ENCODE results near the gene NAP1L1.

Gene NAP1L1

DNA sequence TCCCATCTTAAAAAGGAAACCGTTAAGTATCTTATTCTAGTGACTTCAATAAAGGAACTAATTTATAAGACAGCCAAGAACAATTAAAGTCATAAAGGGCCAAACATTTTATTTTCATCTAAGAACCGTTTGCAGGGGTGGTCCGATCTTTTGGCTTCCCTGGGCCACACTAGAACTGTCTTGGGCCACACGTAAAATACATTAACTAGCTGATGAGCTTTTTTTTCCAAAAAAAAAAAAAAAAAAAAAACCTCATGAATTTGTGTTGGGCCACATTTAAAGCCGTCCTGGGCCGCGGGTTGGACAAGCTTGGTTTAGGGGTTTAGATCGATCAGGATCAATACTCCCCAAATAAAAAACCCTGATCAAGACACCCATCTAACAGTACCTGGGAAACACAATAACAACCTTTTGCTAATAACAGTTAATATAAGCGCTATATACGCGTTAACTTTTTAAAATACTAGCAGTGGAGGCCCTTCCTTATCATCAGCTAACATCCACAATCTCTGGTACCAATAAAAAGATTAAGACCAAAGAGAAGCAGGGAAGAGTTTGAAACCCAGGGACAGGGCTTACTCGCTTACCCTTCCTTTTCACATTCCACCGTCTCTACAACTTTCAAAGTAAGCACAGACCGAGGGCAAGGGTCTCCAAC, 1.1 kb downstream of the NAP1L1 start:
- DNase-seq: no peak

DNA sequence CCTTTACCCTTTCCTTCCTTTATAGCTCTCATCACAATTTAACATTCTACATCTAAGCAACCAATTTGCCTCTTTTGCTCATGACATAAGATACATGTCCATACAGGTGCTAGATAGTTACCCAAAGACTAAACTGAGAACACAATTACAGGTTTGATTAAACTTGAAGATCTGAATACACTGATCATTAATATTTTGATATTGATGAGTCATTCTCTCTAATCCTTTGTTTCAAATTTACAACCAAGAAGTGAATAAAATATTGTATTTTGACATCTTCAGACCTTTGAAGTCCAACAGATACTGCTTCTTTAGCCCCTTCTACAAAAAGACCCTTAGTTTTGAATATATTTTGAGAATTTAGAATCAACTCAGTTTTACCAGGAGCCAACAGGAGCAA, 2.6 kb downstream of the NAP1L1 start:
- DNase-seq: no peak

DNA sequence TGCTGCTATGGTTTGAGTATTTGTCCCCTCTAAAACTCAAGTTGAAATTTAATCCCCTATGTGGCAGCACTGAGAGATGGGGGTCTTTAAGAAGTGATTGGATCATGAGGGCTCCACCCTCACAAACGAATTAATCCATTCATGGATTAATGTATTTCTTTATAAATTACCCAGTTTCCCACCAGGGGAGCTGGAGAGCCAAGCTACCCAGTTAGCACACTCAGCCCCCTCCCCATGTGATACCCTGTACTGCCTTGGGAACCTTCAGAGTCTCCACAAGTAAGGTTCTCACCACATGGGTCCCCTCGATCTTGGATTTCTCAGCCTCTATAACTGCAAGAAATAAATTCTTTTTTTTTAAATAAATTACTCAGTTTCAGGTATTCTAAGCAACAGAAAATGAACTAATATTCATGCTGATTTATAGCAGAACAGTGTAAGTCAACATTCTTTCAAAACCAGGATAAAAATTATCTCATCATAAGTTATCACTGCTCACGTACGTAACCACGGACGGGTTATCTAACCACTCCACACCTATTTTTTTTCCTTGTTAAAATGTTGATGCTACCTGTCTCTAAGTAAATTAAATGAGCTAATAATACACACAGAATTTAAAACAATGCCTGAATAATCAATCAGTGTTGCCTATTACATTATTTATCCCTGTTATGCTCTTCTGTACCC, 3.6 kb downstream of the NAP1L1 start:
- peak; percentile 19 for DNase-seq

DNA sequence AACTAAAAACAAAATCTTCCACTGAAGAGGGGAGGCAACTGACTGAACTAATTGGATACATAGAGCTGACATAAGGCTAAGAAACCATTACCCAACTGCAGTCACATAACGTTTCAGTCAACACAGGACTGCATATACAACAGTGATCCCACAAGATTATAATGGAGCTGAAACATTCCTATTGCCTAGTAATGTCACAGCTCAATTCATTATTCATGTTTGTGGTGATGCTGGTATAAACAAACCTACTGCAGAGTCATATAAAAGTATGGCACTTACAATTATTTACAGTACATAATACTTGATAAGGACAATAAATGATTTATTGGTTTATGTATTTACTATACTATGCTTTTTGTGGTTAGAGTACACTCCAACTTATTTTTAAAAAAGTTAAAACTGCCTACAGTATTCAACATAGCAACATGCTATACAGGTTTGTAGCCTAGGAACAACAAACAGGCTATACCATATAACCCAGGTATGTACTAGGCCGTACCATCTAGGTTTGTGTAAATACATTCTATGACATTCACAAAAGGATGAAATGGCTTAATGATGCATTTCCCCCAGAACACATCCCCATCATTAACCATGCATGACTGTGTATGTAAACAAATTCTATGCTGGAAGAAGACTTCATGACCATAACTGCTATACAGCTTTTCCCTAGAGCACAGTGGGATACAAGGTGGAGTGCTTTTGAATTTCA, 4.3 kb downstream of the NAP1L1 start:
- DNase-seq: no peak

DNA sequence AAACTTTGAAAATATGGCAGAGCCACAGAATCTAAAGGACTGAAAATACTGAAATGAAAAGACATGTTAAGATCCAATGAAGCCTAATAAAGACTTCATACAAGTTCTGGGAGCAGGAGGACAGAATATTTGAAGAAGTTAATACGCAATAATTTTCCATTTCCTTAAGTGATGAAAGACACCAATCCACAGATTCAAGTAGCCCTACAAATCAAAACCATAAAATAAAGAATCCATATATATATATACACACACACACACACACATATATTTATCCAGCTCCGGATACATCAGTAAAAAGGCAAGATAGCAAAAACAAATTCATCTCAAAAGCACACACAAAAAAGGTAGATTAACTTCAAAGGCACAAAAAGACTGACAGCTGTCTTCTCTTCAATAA, 5.7 kb downstream of the NAP1L1 start:
- no peak for DNase-seq

DNA sequence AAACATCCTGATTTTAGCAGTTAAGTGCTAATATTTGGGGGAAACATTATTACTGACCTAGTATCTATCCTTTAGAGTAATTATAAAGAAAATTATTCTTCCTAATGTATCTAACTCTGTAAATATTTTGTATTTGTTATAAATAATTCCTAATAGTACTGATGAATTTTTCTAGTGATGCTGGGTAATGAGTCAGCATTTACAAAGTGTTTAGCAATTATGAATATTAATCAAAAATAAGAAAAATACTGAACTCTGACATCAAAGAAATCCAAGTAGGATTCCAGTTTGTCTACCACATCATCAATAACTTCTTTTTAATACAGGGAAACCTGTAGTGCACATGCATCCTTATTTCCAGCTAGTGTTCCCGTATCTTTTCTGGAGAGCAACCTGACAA, 9.0 kb downstream of the NAP1L1 start:
- no peak for DNase-seq

DNA sequence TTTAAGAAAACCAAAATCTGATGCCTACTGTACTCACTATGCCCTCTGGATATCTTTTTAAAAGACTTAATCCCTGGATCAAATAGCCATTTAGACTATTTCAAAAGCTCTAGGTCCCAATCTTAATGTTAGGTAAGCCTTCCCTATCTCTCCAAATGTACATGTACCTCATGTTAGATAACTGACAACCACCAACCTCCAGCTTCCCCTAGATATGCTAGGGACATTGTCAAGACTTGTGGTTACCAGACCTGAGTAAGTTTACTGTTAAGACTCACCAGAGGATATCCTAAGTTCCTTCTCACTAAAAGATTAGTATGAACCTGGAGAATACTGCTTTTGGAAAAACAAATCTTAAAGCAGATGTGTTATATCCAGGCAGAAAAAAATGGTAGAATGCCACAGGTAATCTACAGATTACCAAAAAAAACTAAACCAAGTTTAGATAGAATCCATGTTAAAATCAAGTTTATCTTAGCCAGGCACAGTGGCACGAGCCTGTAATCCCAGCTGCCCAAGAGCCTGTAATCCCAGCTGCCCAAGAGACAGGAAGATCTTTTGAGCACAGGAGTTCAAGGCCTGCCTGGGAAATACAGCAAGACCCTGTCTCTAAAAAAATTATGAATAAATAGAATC, 9.7 kb downstream of the NAP1L1 start:
- no peak for DNase-seq

DNA sequence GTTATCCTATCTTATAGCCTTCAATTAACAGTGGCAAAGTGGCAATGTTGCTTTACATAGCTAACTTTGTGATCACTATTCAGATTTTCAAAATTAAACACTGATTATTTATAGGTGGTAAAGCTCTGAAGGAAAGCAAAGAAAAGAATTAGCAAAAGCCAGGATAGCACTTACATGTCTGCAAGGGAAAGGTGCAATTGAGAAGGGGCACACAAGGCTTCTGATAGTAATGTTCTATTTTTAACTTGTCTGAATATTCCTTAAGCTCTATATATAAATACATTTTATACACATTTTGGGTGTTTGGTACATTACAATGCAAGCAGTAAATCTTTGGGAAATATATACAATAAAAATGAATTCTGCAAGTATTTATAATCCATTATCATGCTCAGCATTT, 10.9 kb downstream of the NAP1L1 start:
- DNase-seq: no peak

DNA sequence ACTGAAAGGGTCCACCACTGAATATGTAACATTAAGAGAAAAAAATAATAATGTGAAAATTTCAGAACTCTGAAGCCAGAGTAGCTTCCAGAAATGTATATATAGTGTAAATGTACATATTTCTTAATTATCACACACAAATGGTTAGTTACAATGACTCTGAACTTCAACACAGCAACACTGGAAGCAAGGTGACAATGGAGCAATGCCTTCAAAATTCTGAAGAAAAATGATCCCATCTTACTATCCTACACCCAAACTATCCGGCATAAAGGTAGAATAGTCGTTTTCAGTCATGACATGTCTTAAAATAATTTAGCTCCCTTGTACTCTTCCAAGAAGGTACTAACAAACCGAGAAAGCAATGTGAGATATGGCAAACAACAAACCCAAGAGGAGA, 11.9 kb downstream of the NAP1L1 start:
- DNase-seq: no peak

DNA sequence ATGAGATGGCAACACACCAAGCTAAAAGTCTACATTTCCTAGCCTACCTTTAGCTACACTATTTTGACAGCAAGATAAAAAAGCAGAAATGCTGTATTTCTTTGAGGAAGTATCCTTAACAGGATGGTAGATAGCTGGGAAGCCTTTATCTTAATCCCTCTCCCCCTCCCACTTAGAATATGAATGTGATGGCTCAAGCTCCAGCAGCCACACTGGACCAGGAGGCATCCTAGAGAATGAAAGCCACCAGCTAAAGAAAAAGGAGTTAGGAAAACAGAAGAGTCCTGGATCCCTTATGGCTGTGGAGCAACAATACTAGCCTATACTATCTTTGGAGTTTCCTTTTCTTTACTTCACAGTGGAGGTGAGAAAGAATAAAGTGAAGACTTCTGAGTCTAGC, 15.1 kb downstream of the NAP1L1 start:
- no peak for DNase-seq

DNA sequence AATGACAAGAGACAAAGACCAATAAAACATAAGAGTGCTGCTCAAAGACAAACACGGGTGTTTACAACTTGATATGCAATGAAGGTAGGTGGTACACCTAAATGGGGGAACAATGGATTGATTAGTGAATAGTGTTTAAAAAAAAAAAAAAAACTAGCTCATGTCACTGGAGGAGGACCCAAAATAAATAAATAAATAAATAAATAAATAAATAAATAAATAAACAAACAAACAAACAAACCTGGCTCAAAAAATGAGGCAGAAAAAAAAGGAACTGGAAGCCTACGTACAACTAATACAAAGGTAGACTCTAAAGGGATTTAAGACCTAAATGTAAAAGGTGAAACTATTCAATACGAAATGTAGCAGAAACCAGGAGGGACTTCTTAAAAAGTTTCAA, 18.6 kb downstream of the NAP1L1 start:
- DNase-seq: no peak

DNA sequence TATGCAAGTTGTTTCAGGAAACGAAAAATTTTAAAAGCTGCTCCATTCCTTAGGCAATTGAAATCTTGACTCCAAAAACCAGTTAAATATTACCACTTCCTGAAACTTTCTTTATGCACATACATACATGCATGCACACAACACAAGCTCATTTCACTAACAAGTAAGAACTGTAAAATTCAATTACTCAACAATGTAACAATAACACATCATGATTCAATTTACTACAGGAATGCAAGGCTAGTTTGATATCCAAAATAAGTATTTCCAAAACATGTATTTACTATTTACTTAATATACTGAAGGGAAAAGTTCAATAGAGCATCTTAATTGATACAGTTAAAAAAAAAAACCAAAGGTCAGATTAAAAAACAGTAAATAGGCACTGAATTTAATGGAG, 19.6 kb downstream of the NAP1L1 start:
- DNase-seq: no peak

DNA sequence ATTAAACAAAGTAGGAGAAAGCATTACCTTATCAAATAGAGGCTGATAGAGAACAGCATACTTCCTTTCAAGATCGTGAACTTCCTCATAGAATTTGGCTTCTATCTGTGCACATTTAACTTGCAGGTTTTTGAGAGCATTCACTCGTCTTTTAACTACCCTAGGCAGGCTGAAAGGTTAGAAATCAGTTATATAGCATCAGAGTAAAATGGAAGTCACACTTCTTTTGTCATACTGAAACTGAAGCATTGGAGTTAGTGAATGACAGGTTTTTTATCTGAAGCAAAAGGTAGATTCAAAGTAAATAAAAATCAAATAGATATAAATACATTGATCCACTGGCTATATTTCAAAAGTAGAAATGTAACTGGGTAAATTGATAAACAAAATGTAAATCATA, 24.4 kb downstream of the NAP1L1 start:
- DNase-seq: no peak

DNA sequence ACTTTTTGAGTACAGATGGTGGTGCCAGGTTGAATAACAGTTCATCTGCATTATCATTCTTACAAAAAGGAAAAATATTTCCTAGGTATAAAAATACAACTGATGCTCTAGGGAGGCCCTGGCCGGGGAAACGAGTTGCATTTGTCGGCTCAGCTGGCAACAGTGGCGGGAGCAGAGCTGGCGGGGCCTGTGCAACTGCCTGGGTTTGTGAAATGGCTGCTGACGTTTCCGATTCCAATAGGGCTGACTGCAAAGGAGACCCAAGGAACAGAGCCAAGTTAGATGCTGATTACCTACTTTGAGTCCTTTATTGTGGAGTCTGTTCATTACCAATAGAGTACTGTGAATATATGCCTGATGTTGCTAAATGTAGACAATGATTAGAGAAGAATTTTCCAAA, 27.2 kb downstream of the NAP1L1 start:
- DNase-seq: no peak

DNA sequence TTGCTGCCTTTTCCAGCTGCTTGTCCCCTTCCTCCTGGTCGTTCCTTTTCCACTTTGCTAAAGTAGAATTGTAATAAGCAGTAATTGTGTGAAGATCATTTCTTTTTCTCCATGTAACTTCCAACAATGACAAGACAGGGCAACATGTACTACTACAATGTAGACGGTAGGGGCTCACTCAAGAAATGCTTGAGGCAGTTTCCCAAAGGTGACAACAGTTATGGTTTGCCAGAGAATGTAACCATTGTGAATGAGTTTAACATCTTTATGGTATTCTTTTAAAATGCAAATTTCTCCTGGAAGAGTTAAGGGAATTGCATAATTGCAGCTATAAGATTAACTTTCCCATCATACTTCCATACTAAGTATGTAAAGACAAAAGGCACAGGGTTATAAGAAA, 29.1 kb downstream of the NAP1L1 start:
- no peak for DNase-seq

DNA sequence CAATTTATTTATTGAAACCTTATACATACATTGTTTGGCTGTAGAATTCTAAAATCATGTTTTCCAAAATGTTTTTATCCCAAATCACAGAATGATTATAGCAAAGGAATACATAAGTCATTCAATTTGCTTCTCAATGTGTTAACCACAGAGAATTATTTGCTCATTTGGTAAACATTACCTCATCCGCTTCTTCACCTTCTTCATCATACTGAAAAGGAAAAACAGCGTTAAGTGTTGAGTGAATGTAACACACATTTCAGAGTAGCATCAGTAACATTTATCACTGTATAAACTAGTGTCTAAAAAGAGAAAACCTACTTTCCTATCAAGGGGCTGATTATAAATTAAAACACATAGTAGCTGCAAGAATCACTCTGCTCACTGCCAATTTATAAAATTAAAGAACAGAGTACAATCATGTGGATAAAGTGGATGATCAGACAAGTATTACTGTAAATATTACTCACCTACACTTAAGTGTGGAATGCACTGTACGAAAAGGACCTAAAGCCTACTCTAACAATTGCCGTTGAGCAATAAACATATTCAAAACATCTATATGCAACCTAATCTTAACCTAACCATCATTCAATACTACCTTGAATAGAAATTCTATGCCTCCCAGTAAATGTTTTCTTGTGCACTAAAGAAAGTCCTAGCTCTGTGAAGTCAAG, 34.8 kb downstream of the NAP1L1 start:
- no peak for DNase-seq

DNA sequence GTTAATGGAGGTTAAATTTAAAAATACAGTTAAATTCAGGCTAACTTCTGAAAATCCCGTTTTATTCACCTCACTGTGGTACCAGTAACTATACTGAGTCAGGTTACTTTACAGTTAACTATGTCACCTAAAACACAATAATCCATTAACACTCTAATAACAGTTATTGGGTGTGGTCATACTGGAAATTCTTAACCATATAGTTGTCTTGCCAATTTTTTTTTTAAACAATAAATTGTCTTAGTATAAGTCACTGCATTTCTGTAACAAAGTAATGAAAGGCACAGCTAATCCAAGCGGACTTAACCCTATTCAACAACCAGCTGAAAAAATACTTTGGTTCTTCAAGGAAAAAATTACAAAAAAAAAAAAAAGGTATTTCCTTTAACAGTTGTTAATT, 36.7 kb downstream of the NAP1L1 start:
- no peak for DNase-seq

DNA sequence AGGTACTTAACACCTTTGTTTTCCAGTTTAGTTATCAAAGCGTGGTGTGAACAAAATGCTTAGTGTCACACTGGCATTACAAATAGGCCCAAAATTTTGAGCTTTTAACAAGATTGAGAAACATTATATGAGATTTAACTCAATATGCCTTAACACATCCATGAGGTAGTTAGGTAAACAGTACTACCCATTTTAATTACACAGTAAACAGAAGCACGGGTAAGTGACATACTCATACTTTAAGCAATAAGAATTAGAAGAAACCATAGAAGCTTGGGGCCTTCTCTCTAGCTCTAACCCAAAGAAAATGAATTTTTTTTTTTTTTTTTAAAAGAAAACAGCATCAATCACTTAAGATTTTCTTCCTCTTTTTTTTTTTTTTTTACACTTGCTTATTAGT, 37.4 kb downstream of the NAP1L1 start:
- no peak for DNase-seq

DNA sequence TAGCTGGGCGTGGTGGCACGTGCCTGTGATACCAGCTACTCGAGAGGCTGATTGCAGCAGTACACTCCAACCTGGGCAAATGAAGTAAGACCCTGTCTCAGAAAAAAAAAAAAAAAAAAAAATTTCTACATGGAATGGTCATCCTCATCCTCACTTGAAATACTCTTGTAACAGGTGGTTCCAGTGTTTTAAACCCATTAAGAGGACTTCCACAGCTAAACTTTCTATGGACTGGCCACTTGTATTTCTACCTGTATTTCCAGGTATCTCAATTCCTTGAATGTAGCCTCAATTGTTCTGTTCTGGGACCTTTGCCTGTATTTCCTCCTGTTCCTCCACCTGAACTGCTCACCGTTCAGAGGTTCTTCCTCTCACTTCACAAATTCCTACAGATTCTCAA, 41.1 kb downstream of the NAP1L1 start:
- DNase-seq: no peak

DNA sequence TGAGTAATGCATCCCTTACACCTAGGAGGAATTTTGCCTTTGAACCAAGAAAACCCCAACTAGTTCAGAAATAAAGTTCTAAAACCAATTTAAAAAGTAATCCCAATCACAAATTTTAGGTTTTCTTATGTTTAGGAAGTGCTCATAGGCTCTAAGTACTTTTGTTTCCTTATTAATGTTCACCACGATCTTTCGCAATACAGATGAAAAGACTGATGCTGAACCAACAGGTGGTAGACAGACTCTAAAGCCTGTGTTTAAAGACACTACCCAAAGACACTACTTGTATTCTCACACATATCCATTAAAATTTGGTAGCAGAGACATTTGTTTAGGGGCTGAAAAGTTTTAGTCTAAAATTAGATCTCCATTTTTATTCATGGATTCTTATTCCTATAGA, 42.3 kb downstream of the NAP1L1 start:
- DNase-seq: no peak

DNA sequence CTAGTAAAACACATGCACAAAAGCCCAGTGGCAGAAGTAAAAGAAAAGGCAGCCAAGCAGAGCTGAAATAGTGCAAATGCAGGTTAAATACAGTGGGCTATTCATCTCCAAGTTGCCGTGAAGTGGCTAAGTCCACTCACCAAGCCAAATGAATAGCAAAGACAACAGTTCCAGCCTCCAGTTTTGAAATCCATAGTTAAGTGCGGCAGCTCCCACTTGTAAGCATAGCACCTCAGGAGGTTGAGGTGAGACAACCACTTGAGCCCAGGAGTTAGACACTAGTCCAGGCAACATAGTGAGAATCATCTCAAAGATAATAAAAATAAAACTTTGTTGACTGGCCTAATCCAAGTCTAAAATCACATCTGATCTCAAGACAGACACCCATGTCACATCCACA, 43.1 kb downstream of the NAP1L1 start:
- DNase-seq: no peak

DNA sequence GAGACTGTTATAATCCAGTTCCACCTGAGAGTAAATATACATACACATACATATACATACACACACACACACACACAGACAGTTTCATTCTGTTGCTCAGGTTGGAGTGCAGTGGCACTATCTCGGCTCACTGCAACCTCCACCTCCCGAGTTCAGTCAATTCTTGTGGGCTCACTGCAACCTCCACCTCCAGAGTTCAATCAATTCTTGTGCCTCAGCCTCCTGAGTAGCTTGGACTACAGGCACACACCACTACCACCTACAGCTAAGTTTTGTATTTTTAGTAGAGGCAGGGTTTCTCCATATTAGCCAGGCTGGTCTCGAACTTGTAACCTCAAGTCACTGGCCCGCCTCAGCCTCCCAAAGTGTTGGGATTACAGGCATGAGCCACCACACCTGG, 44.0 kb downstream of the NAP1L1 start:
- DNase-seq: no peak

DNA sequence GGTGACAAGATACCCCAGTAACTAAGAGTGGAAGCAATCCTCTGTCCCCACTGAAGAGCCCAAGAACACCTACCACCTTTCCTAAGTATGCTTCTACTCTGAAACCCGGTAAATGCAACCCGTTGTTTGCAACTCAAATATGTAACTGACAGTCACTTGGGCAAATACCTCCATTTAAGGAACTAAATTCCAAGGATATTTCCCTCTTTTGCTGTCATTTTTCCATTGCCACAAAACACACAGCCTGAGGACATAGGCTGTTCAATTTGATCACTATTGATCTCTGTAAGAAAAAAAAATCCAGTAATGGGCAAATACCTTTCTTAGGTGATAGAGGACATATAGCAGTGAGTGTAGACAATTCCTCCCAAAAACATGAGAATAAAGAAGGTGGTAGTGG, 46.3 kb downstream of the NAP1L1 start:
- DNase-seq: no peak

Measured in stimulated activated CD4-positive, alpha-beta T cell treated with anti-CD3 and anti-CD28 coated beads, Interleukin-4, amount 100 ng/mL, for 24 hours (primary cell).